Mucosa of rectum (tissue), 2 donors: ENCODE data around the gene KRTAP10-1.

Source experiments
- H3K27ac ChIP-seq, 2 donors: one replicate each; pipeline ENCODE4 v1.7.0; 2013; ENCODE audit warnings: inconsistent platforms in 2 of 2, low read depth in 2 of 2, low read length in 2 of 2
- H3K27me3 ChIP-seq, 2 donors: one replicate each; pipeline ENCODE4 v1.7.0; 2013; ENCODE audit warnings: low read length in 2 of 2; ENCODE audit not compliant: control insufficient read depth in 2 of 2, insufficient read depth in 2 of 2
- H3K36me3 ChIP-seq, 2 donors: one replicate each; pipeline ENCODE4 v1.7.0; 2013; ENCODE audit warnings: low read length in 2 of 2; ENCODE audit not compliant: control insufficient read depth in 2 of 2, insufficient read depth in 2 of 2
- H3K4me1 ChIP-seq, 2 donors: one replicate each; pipeline ENCODE4 v1.7.0; 2013; ENCODE audit warnings: low read length in 2 of 2, mild to moderate bottlenecking in 1 of 2; ENCODE audit not compliant: control insufficient read depth in 2 of 2, insufficient read depth in 2 of 2
- H3K4me3 ChIP-seq, 2 donors: one replicate each; pipeline ENCODE4 v1.7.0; 2013; ENCODE audit warnings: low read length in 2 of 2
- H3K9ac ChIP-seq, 2 donors: one replicate each; pipeline ENCODE4 v1.7.0; 2013; ENCODE audit warnings: low read length in 2 of 2, low read depth in 1 of 2, mild to moderate bottlenecking in 1 of 2
- H3K9me3 ChIP-seq, 2 donors: one replicate each; pipeline ENCODE4 v1.7.0; 2013; ENCODE audit warnings: low read length in 2 of 2; ENCODE audit not compliant: control insufficient read depth in 2 of 2
- donor health status: healthy.
- donor health status: Normal muscosa, but diverticular disease.

The KRTAP10-1 gene

GRCh38 chr21:44514746-44515358, 25.1 kb downstream of the KRTAP10-1 start:
- no peaks in the 10 kb centered on the region for H3K9me3 ChIP-seq
- H3K36me3 ChIP-seq, result no peaks in the 10 kb centered on the region
- H3K4me1 ChIP-seq, result peaks cover 0 to 3% of the 10 kb centered on the region in 2 donors
- peaks cover 0 to 6% of the 10 kb centered on the region in 2 donors for H3K27me3 ChIP-seq
- H3K9ac ChIP-seq, result no peak overlapping the region
- no peak overlapping the region for H3K27ac ChIP-seq
- H3K4me3 ChIP-seq, result no peak overlapping the region

- H3K4me3 ChIP-seq, result no peak overlapping the region
- no peak overlapping the region for H3K27ac ChIP-seq
Observed at GRCh38 chr21:44514218-44514520, 25.8 kb downstream of the KRTAP10-1 start.

GRCh38 chr21:44513389-44514217, 26.4 kb downstream of the KRTAP10-1 start:
- no peak overlapping the region for H3K9ac ChIP-seq
- H3K27ac ChIP-seq, result no peak overlapping the region
- H3K4me3 ChIP-seq, result no peak overlapping the region
- peaks cover 0 to 3% of the 10 kb centered on the region in 2 donors for H3K4me1 ChIP-seq
- H3K9me3 ChIP-seq, result no peaks in the 10 kb centered on the region
- peaks cover 0 to 6% of the 10 kb centered on the region in 2 donors for H3K27me3 ChIP-seq
- H3K36me3 ChIP-seq, result no peaks in the 10 kb centered on the region

More at GRCh38 chr21:44514218-44514520, 25.8 kb downstream of the KRTAP10-1 start:
- Histone ChIP-seq H3K27me3 (peaks cover 0 to 6% of the 10 kb centered on the region in 2 donors), H3K9me3 (no peaks in the 10 kb centered on the region), H3K4me1 (peaks cover 0 to 3% of the 10 kb centered on the region in 2 donors), H3K9ac (no peak overlapping the region), H3K36me3 (no peaks in the 10 kb centered on the region)

- H3K9me3 ChIP-seq, result no peaks in the 10 kb centered on the region
- no peak overlapping the region for H3K9ac ChIP-seq
- H3K27ac ChIP-seq, result no peak overlapping the region
- H3K4me1 ChIP-seq, result peaks cover 0 to 3% of the 10 kb centered on the region in 2 donors
- H3K27me3 ChIP-seq, result peaks cover 0 to 6% of the 10 kb centered on the region in 2 donors
- H3K4me3 ChIP-seq, result no peak overlapping the region
- H3K36me3 ChIP-seq, result no peaks in the 10 kb centered on the region
Observed at GRCh38 chr21:44512496-44513388, 27.3 kb downstream of the KRTAP10-1 start.

GRCh38 chr21:44511938-44512275, 28.1 kb downstream of the KRTAP10-1 start:
- no peak overlapping the region for H3K9ac ChIP-seq
- no peak overlapping the region for H3K27ac ChIP-seq
- peaks cover 0 to 6% of the 10 kb centered on the region in 2 donors for H3K27me3 ChIP-seq
- no peak overlapping the region for H3K4me3 ChIP-seq
- H3K4me1 ChIP-seq, result peaks cover 0 to 3% of the 10 kb centered on the region in 2 donors
- no peaks in the 10 kb centered on the region for H3K36me3 ChIP-seq
- no peaks in the 10 kb centered on the region for H3K9me3 ChIP-seq

- Histone ChIP-seq H3K36me3 (no peaks in the 10 kb centered on the region), H3K9ac (no peak overlapping the region), H3K27me3 (peaks cover 0 to 6% of the 10 kb centered on the region in 2 donors), H3K27ac (no peak overlapping the region), H3K4me3 (no peak overlapping the region), H3K9me3 (no peaks in the 10 kb centered on the region), H3K4me1 (peaks cover 0 to 3% of the 10 kb centered on the region in 2 donors)
Observed at GRCh38 chr21:44511219-44511937, 28.6 kb downstream of the KRTAP10-1 start.

GRCh38 chr21:44510508-44511218, 29.3 kb downstream of the KRTAP10-1 start:
- Histone ChIP-seq H3K9me3 (no peaks in the 10 kb centered on the region), H3K4me1 (peaks cover 0 to 3% of the 10 kb centered on the region in 2 donors), H3K36me3 (no peaks in the 10 kb centered on the region), H3K4me3 (peak overlapping the region in 1 of 2 donors; percentile 44), H3K27ac (no peak overlapping the region), H3K27me3 (peaks cover 0 to 6% of the 10 kb centered on the region in 2 donors), H3K9ac (no peak overlapping the region)

GRCh38 chr21:44510109-44510507, 29.9 kb downstream of the KRTAP10-1 start:
- no peak overlapping the region for H3K9ac ChIP-seq
- H3K27me3 ChIP-seq, result peaks cover 0 to 6% of the 10 kb centered on the region in 2 donors

GRCh38 chr21:44509539-44509938, 30.5 kb downstream of the KRTAP10-1 start:
- Histone ChIP-seq H3K36me3 (no peaks in the 10 kb centered on the region), H3K9ac (no peak overlapping the region), H3K4me3 (no peak overlapping the region), H3K27ac (no peak overlapping the region), H3K27me3 (peaks cover 0 to 6% of the 10 kb centered on the region in 2 donors), H3K4me1 (peaks cover 0 to 3% of the 10 kb centered on the region in 2 donors), H3K9me3 (no peaks in the 10 kb centered on the region)

More at GRCh38 chr21:44510109-44510507, 29.9 kb downstream of the KRTAP10-1 start:
- Histone ChIP-seq H3K27ac (no peak overlapping the region), H3K9me3 (no peaks in the 10 kb centered on the region), H3K4me1 (peaks cover 0 to 3% of the 10 kb centered on the region in 2 donors), H3K4me3 (no peak overlapping the region), H3K36me3 (no peaks in the 10 kb centered on the region)
